ENCODE measurements around the gene CLDN14.

DNA sequence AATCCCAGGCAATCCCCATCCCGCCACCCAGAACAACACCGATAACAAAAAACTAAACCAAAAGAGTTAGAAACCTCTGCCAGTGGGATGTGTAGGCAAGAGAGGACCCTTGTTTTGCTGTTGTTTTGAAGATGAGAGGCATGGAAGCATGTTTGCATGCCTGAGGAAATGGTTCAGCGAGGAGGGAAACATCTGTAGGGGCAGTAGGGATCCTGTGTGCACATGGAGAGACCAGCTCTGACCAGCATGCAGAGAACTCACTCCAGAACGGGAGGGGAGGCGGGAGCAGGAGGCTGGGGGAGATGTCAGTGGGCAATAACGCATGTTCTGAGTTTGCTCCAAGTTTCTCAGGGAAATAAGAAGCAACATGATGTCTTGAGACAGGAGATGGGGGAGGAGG, 5.3 kb downstream of the CLDN14 start:
- no peak for TF ChIP-seq POLR2A (IDR thresholded peaks at IDR 0.05)
- TF ChIP-seq, protein P1, sequence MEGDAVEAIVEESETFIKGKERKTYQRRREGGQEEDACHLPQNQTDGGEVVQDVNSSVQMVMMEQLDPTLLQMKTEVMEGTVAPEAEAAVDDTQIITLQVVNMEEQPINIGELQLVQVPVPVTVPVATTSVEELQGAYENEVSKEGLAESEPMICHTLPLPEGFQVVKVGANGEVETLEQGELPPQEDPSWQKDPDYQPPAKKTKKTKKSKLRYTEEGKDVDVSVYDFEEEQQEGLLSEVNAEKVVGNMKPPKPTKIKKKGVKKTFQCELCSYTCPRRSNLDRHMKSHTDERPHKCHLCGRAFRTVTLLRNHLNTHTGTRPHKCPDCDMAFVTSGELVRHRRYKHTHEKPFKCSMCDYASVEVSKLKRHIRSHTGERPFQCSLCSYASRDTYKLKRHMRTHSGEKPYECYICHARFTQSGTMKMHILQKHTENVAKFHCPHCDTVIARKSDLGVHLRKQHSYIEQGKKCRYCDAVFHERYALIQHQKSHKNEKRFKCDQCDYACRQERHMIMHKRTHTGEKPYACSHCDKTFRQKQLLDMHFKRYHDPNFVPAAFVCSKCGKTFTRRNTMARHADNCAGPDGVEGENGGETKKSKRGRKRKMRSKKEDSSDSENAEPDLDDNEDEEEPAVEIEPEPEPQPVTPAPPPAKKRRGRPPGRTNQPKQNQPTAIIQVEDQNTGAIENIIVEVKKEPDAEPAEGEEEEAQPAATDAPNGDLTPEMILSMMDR (IDR thresholded peaks at IDR 0.05 in 4 of 5, conservative IDR thresholded peaks at IDR 0.05 in 1 of 5), result no peak

Measured in gastrocnemius medialis (tissue), 4 donors.